ENCODE data around the gene SFXN1. TPM values are rescaled to one million over a fixed set of nuclear protein-coding genes. Genes with fewer than 3 reads are reported as not detected.
A peak's percentile ranks its signal among the peaks of the same experiment; 100 is the strongest.

The SFXN1 gene
- total RNA-seq, 5 donors from 2014 or later (not counting 1 experiment from before 2014, with no cell fraction given), result 78.8 to 97.0 (median 84.1) TPM

DNA sequence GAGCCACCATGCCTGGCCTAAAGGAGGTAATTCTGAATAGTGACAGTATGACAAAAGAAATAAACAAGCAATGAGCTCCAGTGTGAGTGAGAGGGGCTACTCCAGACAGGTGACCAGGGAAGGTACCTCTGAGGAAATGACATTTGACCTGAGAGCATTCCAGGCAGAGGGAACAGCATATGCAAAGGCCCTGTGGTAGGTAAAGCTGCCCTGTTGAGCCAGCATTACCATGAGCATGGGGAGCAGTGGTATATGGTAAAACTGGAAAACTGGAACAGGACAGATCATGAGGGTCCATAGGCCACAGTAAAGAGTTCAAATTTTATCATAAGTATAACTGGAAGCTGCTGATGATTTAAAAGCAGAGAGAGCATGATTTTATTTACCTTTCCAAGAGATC is 6.0 kb upstream of the SFXN1 start:
- H3K4me3 ChIP-seq (ENCODE audit: control insufficient read depth in 1 of 2, extremely low read depth in 1 of 2, low read length in 1 of 2), result no peak overlapping the region
- ATAC-seq (replicated peaks in 1 of 4) (no peak), DNase-seq (no peak)
- peaks cover 0 to 4% of the 10 kb centered on the region in 2 experiments for H3K27me3 ChIP-seq (replicated peaks in 1 of 2; ENCODE audit: control insufficient read depth in 2 of 2, extremely low read depth in 1 of 2, insufficient read depth in 2 of 2, low read length in 1 of 2)
- no peak overlapping the region for H3K27ac ChIP-seq (ENCODE audit: low read length)
- no peaks in the 10 kb centered on the region for H3K9me3 ChIP-seq
- ChIA-PET POLR2A (no interaction called here), CTCF (interaction anchor here in 1 of 2 donors (0.6 kb wide), 1 partner anchor 57 kb away, joined by 6 read pairs; no protein-coding TSS in a partner anchor)
- Mint-ChIP-seq H3K27me3 (peaks cover 0 to 2% of the 10 kb centered on the region in 2 donors), H3K27ac (no peak overlapping the region), H3K9me3 (no peaks in the 10 kb centered on the region), H3K4me3 (no peak overlapping the region), H3K4me1 (peaks cover 1 to 6% (median 5%) of the 10 kb centered on the region in 3 donors), H3K36me3 (no peaks in the 10 kb centered on the region)
- H3K36me3 ChIP-seq (ENCODE audit: control insufficient read depth in 2 of 2, extremely low read depth in 1 of 2, insufficient read depth in 1 of 2, low read length in 1 of 2), result no peaks in the 10 kb centered on the region
- no peaks in the 10 kb centered on the region for H3K4me1 ChIP-seq (ENCODE audit: control insufficient read depth in 1 of 2, extremely low read depth in 1 of 2, insufficient read depth in 2 of 2, low read length in 2 of 2)

DNA sequence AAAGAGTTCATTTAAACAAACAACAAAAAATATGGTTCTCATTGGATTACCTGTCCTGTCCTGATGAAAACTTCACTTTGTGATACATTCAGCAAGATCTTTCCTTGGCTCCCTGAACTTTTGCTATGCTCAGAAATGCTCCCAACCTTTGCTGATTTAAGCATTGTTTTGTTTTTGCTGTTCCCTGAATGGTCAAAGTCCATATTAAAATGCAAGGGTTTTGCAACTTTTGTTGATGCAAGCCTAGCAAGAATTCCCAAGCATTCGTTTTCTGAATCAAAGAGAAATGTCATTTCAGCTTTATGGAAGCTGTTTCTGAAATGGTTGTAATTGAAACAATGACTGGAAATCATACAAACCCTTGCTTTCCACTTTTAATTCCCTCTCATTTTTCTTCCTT is 3.1 kb upstream of the SFXN1 start:
- H3K36me3 ChIP-seq (ENCODE audit: control insufficient read depth in 2 of 2, extremely low read depth in 1 of 2, insufficient read depth in 1 of 2, low read length in 1 of 2), result no peaks in the 10 kb centered on the region
- H3K4me3 ChIP-seq (ENCODE audit: control insufficient read depth in 1 of 2, extremely low read depth in 1 of 2, low read length in 1 of 2), result no peak overlapping the region
- Mint-ChIP-seq H3K27me3 (no peaks in the 10 kb centered on the region), H3K9me3 (no peaks in the 10 kb centered on the region), H3K4me1 (peaks cover 16 to 24% (median 22%) of the 10 kb centered on the region in 3 donors), H3K4me3 (no peak overlapping the region), H3K36me3 (no peaks in the 10 kb centered on the region), H3K27ac (no peak overlapping the region)
- CTCF ChIA-PET, result interaction anchor here (0.6 to 1.3 kb wide), 4 partner anchors 10 to 222 kb away, joined by 3 to 6 read pairs (median 3); no protein-coding TSS in a partner anchor
- WGBS (ENCODE audit: insufficient coverage), result no CpG with 5 or more reads among the region's 1 CpG
- no peak overlapping the region for H3K27ac ChIP-seq (ENCODE audit: low read length)
- peaks cover 0 to 4% of the 10 kb centered on the region in 2 experiments for H3K27me3 ChIP-seq (replicated peaks in 1 of 2; ENCODE audit: control insufficient read depth in 2 of 2, extremely low read depth in 1 of 2, insufficient read depth in 2 of 2, low read length in 1 of 2)
- H3K9me3 ChIP-seq, result no peaks in the 10 kb centered on the region
- DNase-seq (no peak), ATAC-seq (replicated peaks in 1 of 4) (no peak)
- POLR2A ChIA-PET, result no interaction called here
- peaks cover 6 to 19% of the 10 kb centered on the region in 2 experiments for H3K4me1 ChIP-seq (ENCODE audit: control insufficient read depth in 1 of 2, extremely low read depth in 1 of 2, insufficient read depth in 2 of 2, low read length in 2 of 2)

DNA sequence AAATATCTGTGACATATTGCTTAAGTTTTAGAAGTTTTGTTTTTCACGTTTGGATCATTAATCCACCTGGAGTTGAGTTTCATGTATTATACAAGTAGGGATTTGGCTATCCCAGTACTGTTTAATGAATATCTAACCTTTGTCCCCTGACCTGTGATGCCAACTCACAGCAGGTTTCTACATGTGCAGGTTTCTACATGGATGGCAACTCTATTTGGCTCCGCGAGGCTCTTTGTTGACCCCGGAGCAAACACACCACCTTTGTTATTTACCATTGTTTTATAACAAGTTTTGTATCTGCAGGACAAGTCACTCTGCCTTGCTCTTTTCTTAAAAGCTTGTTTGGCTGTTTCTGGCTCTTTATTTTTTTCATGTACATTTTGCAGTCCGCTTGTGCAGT is 920 bp upstream of the SFXN1 start:
- peaks cover 38 to 41% (median 40%) of the 10 kb centered on the region in 3 donors for H3K4me1 Mint-ChIP-seq
- POLR2A ChIA-PET, result no interaction called here
- CTCF ChIA-PET, result interaction anchor here (0.9 to 1.8 kb wide), 2 partner anchors 13 kb away, joined by 3 to 6 read pairs; no protein-coding TSS in a partner anchor
- H3K27me3 Mint-ChIP-seq, result no peaks in the 10 kb centered on the region
- WGBS (ENCODE audit: insufficient coverage), result 100% methylated on average over 1 of the region's 5 CpGs
- H3K36me3 Mint-ChIP-seq, result peaks cover 10% of the 10 kb centered on the region
- no peaks in the 10 kb centered on the region for H3K9me3 Mint-ChIP-seq
- no peaks in the 10 kb centered on the region for H3K9me3 ChIP-seq
- peaks cover 10 to 36% of the 10 kb centered on the region in 2 experiments for H3K4me1 ChIP-seq (ENCODE audit: control insufficient read depth in 1 of 2, extremely low read depth in 1 of 2, insufficient read depth in 2 of 2, low read length in 2 of 2)
- no peak for ATAC-seq (replicated peaks in 1 of 4)
- H3K4me3 Mint-ChIP-seq, result peak overlapping the region; percentile 80 to 96 (median 86)
- no peak for DNase-seq
- H3K36me3 ChIP-seq (ENCODE audit: control insufficient read depth in 2 of 2, extremely low read depth in 1 of 2, insufficient read depth in 1 of 2, low read length in 1 of 2), result peaks cover 0 to 9% of the 10 kb centered on the region in 2 donors
- H3K4me3 ChIP-seq (ENCODE audit: control insufficient read depth in 1 of 2, extremely low read depth in 1 of 2, low read length in 1 of 2), result no peak overlapping the region
- peaks cover 0 to 4% of the 10 kb centered on the region in 2 experiments for H3K27me3 ChIP-seq (replicated peaks in 1 of 2; ENCODE audit: control insufficient read depth in 2 of 2, extremely low read depth in 1 of 2, insufficient read depth in 2 of 2, low read length in 1 of 2)
- no peak overlapping the region for H3K27ac ChIP-seq (ENCODE audit: low read length)
- peak overlapping the region in 1 of 2 donors; percentile 86 for H3K27ac Mint-ChIP-seq

DNA sequence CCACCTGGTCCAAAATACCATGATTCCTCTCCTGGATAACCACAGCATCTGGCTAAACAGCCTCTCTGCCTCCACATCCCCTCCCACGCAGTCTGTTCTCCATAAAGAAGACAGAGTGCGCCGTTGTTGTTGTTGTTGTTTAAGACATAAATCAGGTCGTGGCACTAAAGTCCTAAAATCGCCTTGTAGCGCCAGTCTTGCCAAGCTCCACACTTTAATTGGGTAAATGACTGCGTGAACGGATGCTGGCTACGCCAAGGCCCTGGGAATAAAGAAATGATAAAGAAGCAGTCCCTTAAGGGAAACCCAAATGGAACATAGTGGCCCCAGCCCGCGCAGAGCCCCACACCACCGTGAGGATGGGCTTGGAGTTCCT is 364 bp upstream of the SFXN1 start:
- peaks cover 15% of the 10 kb centered on the region for H3K36me3 Mint-ChIP-seq
- H3K4me3 ChIP-seq (ENCODE audit: control insufficient read depth in 1 of 2, extremely low read depth in 1 of 2, low read length in 1 of 2), result peak overlapping the region; percentile 49 to 85
- ATAC-seq (replicated peaks in 1 of 4), result no peak

DNA sequence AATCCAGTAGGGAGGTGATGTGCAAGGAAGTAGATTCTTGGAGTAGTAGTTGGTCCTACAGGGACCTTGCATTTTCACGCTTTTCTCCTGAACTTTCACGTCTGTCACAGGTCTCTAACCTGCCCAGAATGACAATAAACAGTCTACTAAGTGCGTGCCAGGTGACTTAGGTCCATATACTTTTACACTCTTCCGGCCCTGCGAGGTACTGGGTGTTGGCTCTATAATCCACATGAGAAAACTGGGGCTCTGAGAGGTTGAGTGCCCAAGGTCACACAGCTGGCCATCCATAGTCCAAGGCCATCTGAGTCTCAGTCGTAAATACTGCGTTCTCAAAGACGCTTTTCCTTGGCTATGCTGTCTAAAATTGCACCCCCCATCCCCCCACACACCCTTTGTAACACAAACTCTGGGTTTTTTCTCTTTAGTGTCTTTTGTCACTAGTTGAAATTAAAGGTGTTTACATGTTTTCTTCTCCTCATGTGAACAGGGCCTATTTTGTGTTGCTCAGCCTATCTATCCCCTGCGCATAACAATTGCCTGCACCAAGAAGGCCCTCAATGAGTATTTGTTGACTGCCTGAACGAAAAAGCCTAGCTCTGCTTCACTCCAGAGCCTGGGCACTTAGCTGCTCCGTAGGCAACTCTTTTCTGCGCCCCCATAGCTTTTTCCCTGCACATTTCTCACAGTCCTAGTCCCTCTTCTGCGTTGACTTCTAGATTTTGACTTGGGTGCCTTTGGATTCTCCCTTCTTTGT is 943 bp downstream of the SFXN1 start:
- peaks cover 56 to 59% (median 57%) of the 10 kb centered on the region in 3 donors for H3K4me1 Mint-ChIP-seq
- ATAC-seq (replicated peaks in 1 of 4), result peak in 3 of 4 experiments; percentile 4 to 27 (median 16)
- peak overlapping the region; percentile 65 to 85 for H3K4me3 ChIP-seq (ENCODE audit: control insufficient read depth in 1 of 2, extremely low read depth in 1 of 2, low read length in 1 of 2)
- H3K4me3 Mint-ChIP-seq, result peak overlapping the region; percentile 93 to 96 (median 96)
- peaks cover 0 to 4% of the 10 kb centered on the region in 2 experiments for H3K27me3 ChIP-seq (replicated peaks in 1 of 2; ENCODE audit: control insufficient read depth in 2 of 2, extremely low read depth in 1 of 2, insufficient read depth in 2 of 2, low read length in 1 of 2)
- H3K36me3 Mint-ChIP-seq, result peaks cover 25% of the 10 kb centered on the region
- no peaks in the 10 kb centered on the region for H3K9me3 ChIP-seq
- H3K9me3 Mint-ChIP-seq, result no peaks in the 10 kb centered on the region
- CTCF ChIA-PET, result interaction anchor here in 1 of 2 donors (0.9 to 2.1 kb wide), 2 partner anchors 15 to 969 kb away, joined by 3 to 12 read pairs; partner anchors contain the start of gene FAF2
- H3K36me3 ChIP-seq (ENCODE audit: control insufficient read depth in 2 of 2, extremely low read depth in 1 of 2, insufficient read depth in 1 of 2, low read length in 1 of 2), result peaks cover 0 to 22% of the 10 kb centered on the region in 2 donors
- peak in 2 of 35 experiments; percentile 0 to 16 for DNase-seq
- POLR2A ChIA-PET, result no interaction called here
- H3K27me3 Mint-ChIP-seq, result no peaks in the 10 kb centered on the region
- H3K4me1 ChIP-seq (ENCODE audit: control insufficient read depth in 1 of 2, extremely low read depth in 1 of 2, insufficient read depth in 2 of 2, low read length in 2 of 2), result peaks cover 10 to 44% of the 10 kb centered on the region in 2 experiments
- peak overlapping the region; percentile 42 for H3K27ac ChIP-seq (ENCODE audit: low read length)
- WGBS (ENCODE audit: insufficient coverage), result 21% methylated on average over 8 of the region's 13 CpGs
- H3K27ac Mint-ChIP-seq, result peak overlapping the region; percentile 93 to 94

More for the DNA sequence above, 364 bp upstream of the SFXN1 start:
- Histone ChIP-seq H3K27me3 (replicated peaks in 1 of 2; ENCODE audit: control insufficient read depth in 2 of 2, extremely low read depth in 1 of 2, insufficient read depth in 2 of 2, low read length in 1 of 2) (peaks cover 0 to 4% of the 10 kb centered on the region in 2 experiments), H3K27ac (ENCODE audit: low read length) (peak overlapping the region; percentile 8), H3K36me3 (ENCODE audit: control insufficient read depth in 2 of 2, extremely low read depth in 1 of 2, insufficient read depth in 1 of 2, low read length in 1 of 2) (peaks cover 0 to 13% of the 10 kb centered on the region in 2 donors), H3K9me3 (no peaks in the 10 kb centered on the region), H3K4me1 (ENCODE audit: control insufficient read depth in 1 of 2, extremely low read depth in 1 of 2, insufficient read depth in 2 of 2, low read length in 2 of 2) (peaks cover 10 to 40% of the 10 kb centered on the region in 2 experiments)
- H3K27ac Mint-ChIP-seq, result peak overlapping the region; percentile 84 to 86
- H3K27me3 Mint-ChIP-seq, result no peaks in the 10 kb centered on the region
- WGBS (ENCODE audit: insufficient coverage), result 2% methylated on average over 9 of the region's 12 CpGs
- no peak for DNase-seq
- peaks cover 43 to 46% (median 44%) of the 10 kb centered on the region in 3 donors for H3K4me1 Mint-ChIP-seq
- H3K9me3 Mint-ChIP-seq, result no peaks in the 10 kb centered on the region
- ChIA-PET CTCF (interaction anchor here in 1 of 2 donors (1.8 kb wide), 1 partner anchor 13 kb away, joined by 6 read pairs; no protein-coding TSS in a partner anchor), POLR2A (no interaction called here)
- peak overlapping the region; percentile 80 to 96 (median 86) for H3K4me3 Mint-ChIP-seq

DNA sequence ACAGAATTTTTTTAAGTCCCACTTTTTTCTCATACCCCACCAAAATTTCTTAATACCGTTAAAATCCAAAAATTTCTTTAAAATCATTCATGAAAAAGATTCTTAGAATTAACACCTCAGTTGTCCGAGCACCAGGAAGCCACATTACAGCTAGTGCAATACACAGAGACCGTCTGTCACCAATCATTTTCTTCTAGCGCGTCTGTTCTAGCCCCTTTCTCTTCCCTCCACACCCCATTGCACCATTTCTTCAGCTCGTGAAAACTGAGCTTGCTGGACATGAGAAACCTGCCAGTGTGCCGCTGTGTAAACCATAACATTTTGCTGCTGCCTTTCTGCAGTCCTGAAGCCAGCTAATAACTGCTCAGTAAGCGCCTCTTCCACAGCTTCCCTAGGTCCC is 5.0 kb downstream of the SFXN1 start:
- ATAC-seq (replicated peaks in 1 of 4) (no peak), DNase-seq (no peak)
- Histone ChIP-seq H3K36me3 (ENCODE audit: control insufficient read depth in 2 of 2, extremely low read depth in 1 of 2, insufficient read depth in 1 of 2, low read length in 1 of 2) (peaks cover 0 to 44% of the 10 kb centered on the region in 2 donors), H3K27ac (ENCODE audit: low read length) (no peak overlapping the region), H3K4me1 (ENCODE audit: control insufficient read depth in 1 of 2, extremely low read depth in 1 of 2, insufficient read depth in 2 of 2, low read length in 2 of 2) (peaks cover 10 to 58% of the 10 kb centered on the region in 2 experiments), H3K4me3 (ENCODE audit: control insufficient read depth in 1 of 2, extremely low read depth in 1 of 2, low read length in 1 of 2) (no peak overlapping the region), H3K27me3 (replicated peaks in 1 of 2; ENCODE audit: control insufficient read depth in 2 of 2, extremely low read depth in 1 of 2, insufficient read depth in 2 of 2, low read length in 1 of 2) (no peaks in the 10 kb centered on the region), H3K9me3 (no peaks in the 10 kb centered on the region)
- H3K4me3 Mint-ChIP-seq, result peak overlapping the region in 2 of 3 donors; percentile 33 to 59
- CTCF ChIA-PET, result no interaction called here
- peaks cover 81 to 92% (median 85%) of the 10 kb centered on the region in 3 donors for H3K4me1 Mint-ChIP-seq
- H3K36me3 Mint-ChIP-seq, result peaks cover 54% of the 10 kb centered on the region
- no peaks in the 10 kb centered on the region for H3K27me3 Mint-ChIP-seq
- POLR2A ChIA-PET, result interaction anchor here in 1 of 2 donors (0.5 kb wide), 1 partner anchor 13 kb away, joined by 5 read pairs; no protein-coding TSS in a partner anchor
- H3K9me3 Mint-ChIP-seq, result no peaks in the 10 kb centered on the region
- peak overlapping the region; percentile 10 to 75 for H3K27ac Mint-ChIP-seq
- 76% methylated on average over 8 of the region's 8 CpGs for WGBS (ENCODE audit: insufficient coverage)

All from T-cell (primary cell).